ENCODE measurements around the gene NFKB2.

GRCh38 chr10:102371295-102371694, 24.2 kb upstream of the NFKB2 start:
- TF ChIP-seq SNAI2 (CRISPR knock-in tag; IDR thresholded peaks at IDR 0.05) (no peak), PATZ1 (CRISPR knock-in tag; IDR thresholded peaks at IDR 0.05; ENCODE audit: borderline replicate concordance) (no peak), RARB (CRISPR knock-in tag; IDR thresholded peaks at IDR 0.05) (no peak), CREB5 (CRISPR knock-in tag; IDR thresholded peaks at IDR 0.05; ENCODE audit: low read depth) (no peak), OSR1 (CRISPR knock-in tag; IDR thresholded peaks at IDR 0.05) (no peak)

Data from SK-N-SH treated with all-trans-retinoic acid at 6 μM for 48 hours (cell line).